Sigmoid colon (tissue), 7 donors: ENCODE data around the gene PPP1R37. TPM values are rescaled to one million over a fixed set of nuclear protein-coding genes. Genes with fewer than 3 reads are reported as not detected.
A peak's percentile ranks its signal among the peaks of the same experiment; 100 is the strongest.

ENCODE experiments used
- DNase-seq: peaks from one replicate; pipeline ENCODE4 v3.0.0-alpha.2; 2019
- H3K27ac ChIP-seq, 4 donors: fragments of 200-600 bp; sonication (generic); one replicate each; pipeline ENCODE4 v1.5.1; 2016 to 2019; ENCODE audit warnings: mild to moderate bottlenecking in 1 of 4
- H3K27me3 ChIP-seq, 3 donors: fragments of 200-600 bp; sonication (generic); one replicate each; pipeline ENCODE4 v1.5.1; 2019; ENCODE audit warnings: mild to moderate bottlenecking in 1 of 3
- H3K36me3 ChIP-seq, 4 donors: fragments of 200-600 bp; sonication (generic); one replicate each; pipeline ENCODE4 v1.5.1; 2016 to 2019
- H3K4me1 ChIP-seq, 4 donors: fragments of 200-600 bp; sonication (generic); one replicate each; pipeline ENCODE4 v1.5.1; 2017 to 2019
- H3K4me3 ChIP-seq, 4 donors: fragments of 200-600 bp; sonication (generic); one replicate each; pipeline ENCODE4 v1.5.1; 2017 to 2019; ENCODE audit warnings: mild to moderate bottlenecking in 2 of 4, moderate library complexity in 1 of 4
- H3K9me3 ChIP-seq, 4 donors: fragments of 200-600 bp in 3 of 4; sonication (generic) in 3 of 4; one replicate each; pipeline versions ENCODE4 v1.5.1 to v1.6.1; 2013 to 2019
- CTCF ChIP-seq, 4 experiments: fragments of 450-650 bp in 3 of 4; fragments of 200-600 bp in 1 of 4; IDR thresholded peaks; one replicate each; pipeline ENCODE4 v1.5.1; 2016 to 2019; ENCODE audit warnings: antibody characterized with exemption in 4 of 4, mild to moderate bottlenecking in 3 of 4, moderate library complexity in 2 of 4
- EP300 ChIP-seq, 4 donors: sonication (generic); formaldehyde crosslinking; IDR thresholded peaks; one replicate each; pipeline ENCODE4 v1.6.1; 2017; ENCODE audit warnings: antibody characterized with exemption in 4 of 4
- POLR2A ChIP-seq, 2 donors: fragments of 450-650 bp; IDR thresholded peaks; one replicate each; pipeline ENCODE4 v1.6.1; 2016; ENCODE audit warnings: antibody characterized with exemption in 2 of 2, mild to moderate bottlenecking in 2 of 2, moderate library complexity in 2 of 2
- POLR2AphosphoS5 ChIP-seq, 4 donors: sonication (generic); formaldehyde crosslinking; IDR thresholded peaks; one replicate each; pipeline ENCODE4 v1.6.1; 2017; ENCODE audit warnings: antibody characterized with exemption in 4 of 4
- WGBS, 2 donors: extraction: QIAGEN DNeasy Blood & Tissue Kit; methylation state at CpG; one replicate each; pipeline ENCODE4 v1.1.7; 2013; 5-methylcytosine and 5-hydroxymethylcytosine counted together
- intact Hi-C: fragments of 100-400 bp; cut with DNase I; formaldehyde crosslinking; loops from one replicate; pipeline ENCODE4 v1.15.1; 2023
- polyA plus RNA-seq, 3 donors: library from polyadenylated mRNA; stranded (reverse); fragments of 200-250 nt; gene quantifications; one replicate each; pipeline ENCODE4 v1.2.3, GENCODE V29; 2013
- total RNA-seq, 4 donors: library from RNA; depleted of rRNA; stranded (reverse); fragments of >200 nt; gene quantifications; one replicate each; pipeline ENCODE4 v1.1.0, GENCODE V29; 2016
- donor health status: healthy with polysubstance abuse.
- donor health status: Bipolar disorder and iron deficiency.
- donor health status: healthy.

The PPP1R37 gene
- total and polyA plus RNA-seq, 7 donors = 17.8 to 32.5 (median 21.6) TPM

- H3K9me3 ChIP-seq = no peaks in the 10 kb centered on the region
- H3K27me3 ChIP-seq = no peaks in the 10 kb centered on the region
- H3K36me3 ChIP-seq = peaks cover 16 to 56% (median 25%) of the 10 kb centered on the region in 4 donors
- H3K27ac ChIP-seq = no peak overlapping the region
- no peak for DNase-seq
- 62 to 87% methylated on average over 7 of the region's 7 CpGs for WGBS, 2 donors
- H3K4me3 ChIP-seq = no peak overlapping the region
- intact Hi-C loops = no loop called here
- TF ChIP-seq CTCF (IDR thresholded peaks at IDR 0.05) (no peak), POLR2A (IDR thresholded peaks at IDR 0.05) (no peak), POLR2AphosphoS5 (IDR thresholded peaks at IDR 0.05) (no peak), EP300 (IDR thresholded peaks at IDR 0.05) (no peak)
- H3K4me1 ChIP-seq = peaks cover 0 to 59% (median 34%) of the 10 kb centered on the region in 4 donors
Measured at GRCh38 chr19:45047188-45047797, 45.7 kb upstream of the PPP1R37 start.

- intact Hi-C loops = no loop called here
Measured at GRCh38 chr19:45049073-45049736, 43.8 kb upstream of the PPP1R37 start.

GRCh38 chr19:45050036-45050435, 42.9 kb upstream of the PPP1R37 start:
- H3K36me3 ChIP-seq = peaks cover 24 to 59% (median 34%) of the 10 kb centered on the region in 4 donors
- TF ChIP-seq POLR2A (IDR thresholded peaks at IDR 0.05) = no peak
- no peak for TF ChIP-seq POLR2AphosphoS5 (IDR thresholded peaks at IDR 0.05)
- no peak for TF ChIP-seq EP300 (IDR thresholded peaks at IDR 0.05)
- no peak for TF ChIP-seq CTCF (IDR thresholded peaks at IDR 0.05)
- 95 to 97% methylated on average over 6 of the region's 6 CpGs for WGBS, 2 donors

More at GRCh38 chr19:45049073-45049736, 43.8 kb upstream of the PPP1R37 start:
- TF ChIP-seq CTCF (IDR thresholded peaks at IDR 0.05) (no peak), EP300 (IDR thresholded peaks at IDR 0.05) (no peak), POLR2A (IDR thresholded peaks at IDR 0.05) (no peak), POLR2AphosphoS5 (IDR thresholded peaks at IDR 0.05) (no peak)
- Histone ChIP-seq H3K36me3 (peaks cover 26 to 59% (median 33%) of the 10 kb centered on the region in 4 donors), H3K4me1 (peaks cover 0 to 54% (median 34%) of the 10 kb centered on the region in 4 donors), H3K27ac (peak overlapping the region in 3 of 4 donors; percentile 7 to 58 (median 28)), H3K4me3 (no peak overlapping the region), H3K27me3 (no peaks in the 10 kb centered on the region), H3K9me3 (no peaks in the 10 kb centered on the region)
- no peak for DNase-seq
- 91 to 92% methylated on average over 8 of the region's 8 CpGs for WGBS, 2 donors

GRCh38 chr19:45051929-45052579, 40.9 kb upstream of the PPP1R37 start:
- TF ChIP-seq CTCF (IDR thresholded peaks at IDR 0.05) = no peak
- no peak for TF ChIP-seq EP300 (IDR thresholded peaks at IDR 0.05)
- no peak for TF ChIP-seq POLR2AphosphoS5 (IDR thresholded peaks at IDR 0.05)
- TF ChIP-seq POLR2A (IDR thresholded peaks at IDR 0.05) = no peak
- H3K4me1 ChIP-seq = peaks cover 0 to 25% (median 19%) of the 10 kb centered on the region in 4 donors
- H3K36me3 ChIP-seq = peaks cover 40 to 60% (median 49%) of the 10 kb centered on the region in 4 donors
- H3K9me3 ChIP-seq = no peaks in the 10 kb centered on the region
- H3K4me3 ChIP-seq = no peak overlapping the region
- WGBS, 2 donors = 15 to 56% methylated on average over 9 of the region's 9 CpGs
- no peak overlapping the region for H3K27ac ChIP-seq
- intact Hi-C loops = no loop called here
- DNase-seq = no peak
- H3K27me3 ChIP-seq = no peaks in the 10 kb centered on the region

More at GRCh38 chr19:45050036-45050435, 42.9 kb upstream of the PPP1R37 start:
- Histone ChIP-seq H3K9me3 (no peaks in the 10 kb centered on the region), H3K4me1 (peaks cover 0 to 45% (median 32%) of the 10 kb centered on the region in 4 donors), H3K27ac (peak overlapping the region in 1 of 4 donors; percentile 58), H3K4me3 (no peak overlapping the region), H3K27me3 (no peaks in the 10 kb centered on the region)
- intact Hi-C loops = no loop called here
- no peak for DNase-seq
